WTC11 (cell line): ENCODE data around the gene PEAR1.

ENCODE experiments used
- CREB1 ChIP-seq: sonication (generic); formaldehyde crosslinking; IDR thresholded peaks from 2 replicates; pipeline ENCODE4 v1.8.0; 2023; ENCODE audit warnings: mild to moderate bottlenecking, missing genetic modification reagents
- CTCF ChIP-seq: fragments of 200-600 bp; IDR thresholded peaks from 2 replicates; pipeline ENCODE4 v1.8.0; 2022; ENCODE audit warnings: antibody characterized with exemption
- IRF1 ChIP-seq: sonication (generic); formaldehyde crosslinking; IDR thresholded peaks from 2 replicates; pipeline ENCODE4 v1.8.0; 2023; ENCODE audit warnings: missing genetic modification reagents
- KAT7 ChIP-seq: sonication (generic); formaldehyde crosslinking; IDR thresholded peaks from 2 replicates; pipeline ENCODE4 v1.8.1; 2023; ENCODE audit warnings: missing genetic modification reagents, mild to moderate bottlenecking, borderline replicate concordance
- MAX ChIP-seq: sonication (generic); formaldehyde crosslinking; IDR thresholded peaks from 2 replicates; pipeline ENCODE4 v1.8.0; 2022; ENCODE audit warnings: mild to moderate bottlenecking, missing genetic modification reagents
- NFE2L1 ChIP-seq: sonication (generic); formaldehyde crosslinking; IDR thresholded peaks from 2 replicates; pipeline ENCODE4 v1.8.1; 2023; ENCODE audit warnings: missing genetic modification reagents
- SP1 ChIP-seq: sonication (generic); formaldehyde crosslinking; conservative IDR thresholded peaks from 2 replicates; pipeline ENCODE4 v1.8.1; 2022; ENCODE audit warnings: missing genetic modification reagents
- USF2 ChIP-seq: sonication (generic); formaldehyde crosslinking; IDR thresholded peaks from 2 replicates; pipeline ENCODE4 v1.8.1; 2023; ENCODE audit warnings: mild to moderate bottlenecking, missing genetic modification reagents, moderate library complexity
- ZNF121 ChIP-seq: sonication (generic); formaldehyde crosslinking; IDR thresholded peaks from 2 replicates; pipeline ENCODE4 v1.8.0; 2023; ENCODE audit warnings: missing genetic modification reagents
- ZNF263 ChIP-seq: sonication (generic); formaldehyde crosslinking; IDR thresholded peaks from 2 replicates; pipeline ENCODE4 v1.8.1; 2022; ENCODE audit warnings: low read depth, mild to moderate bottlenecking, moderate library complexity, missing genetic modification reagents
- TF ChIP-seq, protein P1 (sequence below): sonication (generic); formaldehyde crosslinking; conservative IDR thresholded peaks from 2 replicates; pipeline ENCODE4 v1.8.1; 2022; ENCODE audit warnings: mild to moderate bottlenecking, missing genetic modification reagents

GRCh38 chr1:156929596-156930238 lies 36.2 kb downstream of the PEAR1 start:
- TF ChIP-seq CTCF (no peak), ZNF121 (no peak), CREB1 (CRISPR knock-in tag) (no peak), KAT7 (CRISPR knock-in tag) (no peak), NFE2L1 (CRISPR knock-in tag) (no peak), SP1 (CRISPR knock-in tag) (no peak), MAX (CRISPR knock-in tag) (no peak), USF2 (no peak), ZNF263 (CRISPR knock-in tag) (no peak), IRF1 (CRISPR knock-in tag) (no peak)
- TF ChIP-seq, protein P1, sequence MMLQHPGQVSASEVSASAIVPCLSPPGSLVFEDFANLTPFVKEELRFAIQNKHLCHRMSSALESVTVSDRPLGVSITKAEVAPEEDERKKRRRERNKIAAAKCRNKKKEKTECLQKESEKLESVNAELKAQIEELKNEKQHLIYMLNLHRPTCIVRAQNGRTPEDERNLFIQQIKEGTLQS (CRISPR knock-in tag): no peak
